Measurements from ENCODE around the gene FZD1. TPM values are rescaled to one million over a fixed set of nuclear protein-coding genes. Genes with fewer than 3 reads are reported as not detected.

Gene FZD1
- total RNA-seq, 1 experiment from 2014 or later: 0.61 TPM

GRCh38 chr7:91306266-91306665 lies 42.0 kb downstream of the FZD1 start:
- no peak overlapping the region for H3K23ac ChIP-seq (ENCODE audit: insufficient read length, low read depth, low read length)
- no peaks in the 10 kb centered on the region for H3K9me3 Mint-ChIP-seq
- no peaks in the 10 kb centered on the region for H3K27me3 ChIP-seq (ENCODE audit: insufficient read depth, low read length)

More at GRCh38 chr7:91306266-91306665, 42.0 kb downstream of the FZD1 start:
- Mint-ChIP-seq H3K4me3 (no peak overlapping the region), H3K4me1 (peaks cover 12 to 25% of the 10 kb centered on the region in 2 experiments), H3K27ac (no peak overlapping the region), H3K27me3 (ENCODE audit: low read depth) (no peaks in the 10 kb centered on the region), H3K36me3 (ENCODE audit: insufficient read depth in 1 of 3, low read depth in 3 of 3) (no peaks in the 10 kb centered on the region)
- Histone ChIP-seq H3K9ac (ENCODE audit: extremely low read depth, insufficient read length, low read length) (no peak overlapping the region), H3K79me2 (ENCODE audit: insufficient read depth, low read length) (no peaks in the 10 kb centered on the region), H2BK20ac (ENCODE audit: low read depth, low read length, poor library complexity, severe bottlenecking) (no peak overlapping the region), H3K56ac (ENCODE audit: insufficient read length, low read depth, low read length) (no peak overlapping the region), H2BK12ac (ENCODE audit: insufficient read length, low read depth, low read length) (no peak overlapping the region), H4K8ac (replicated peaks; ENCODE audit: insufficient read length, low read depth, low read length) (no peak overlapping the region), H3K4me1 (ENCODE audit: insufficient read depth, low read length) (no peaks in the 10 kb centered on the region; the same call in 1 of the 2 replicates), H3K23me2 (ENCODE audit: insufficient read length, low read depth, low read length, poor library complexity, severe bottlenecking) (no peaks in the 10 kb centered on the region), H3T11ph (ENCODE audit: low read length) (no peak overlapping the region), H3K4me2 (ENCODE audit: insufficient read depth, insufficient read length, low read length) (no peak overlapping the region), H2AK5ac (ENCODE audit: insufficient read length, low read length) (no peak overlapping the region), H2AFZ (ENCODE audit: low read length) (no peak overlapping the region), H4K20me1 (ENCODE audit: control insufficient read depth, insufficient read depth, insufficient read length) (no peaks in the 10 kb centered on the region), H4K5ac (ENCODE audit: insufficient read length, low read depth, low read length) (no peak overlapping the region), H2BK5ac (ENCODE audit: insufficient read length, low read length) (no peak overlapping the region), H2BK120ac (ENCODE audit: low read depth, low read length, poor library complexity, severe bottlenecking) (no peak overlapping the region), H3K9me3 (ENCODE audit: control insufficient read depth, low read depth, low read length) (no peaks in the 10 kb centered on the region), H3K14ac (ENCODE audit: insufficient read depth, low read length) (no peak overlapping the region), H3K79me1 (ENCODE audit: insufficient read depth, low read depth, low read length, poor library complexity, severe bottlenecking) (no peaks in the 10 kb centered on the region), H3K18ac (ENCODE audit: insufficient read length, low read depth, low read length) (no peak overlapping the region), H4K91ac (ENCODE audit: insufficient read length, low read depth, low read length) (no peak overlapping the region), H3K4ac (ENCODE audit: low read depth, low read length) (no peak overlapping the region), H3K27ac (ENCODE audit: insufficient read length, low read depth, low read length) (no peak overlapping the region), H2BK15ac (ENCODE audit: low read depth, low read length) (no peak overlapping the region)
- DNase-seq: no peak
- no peak for TF ChIP-seq CTCF (conservative IDR thresholded peaks at IDR 0.05)
- WGBS (ENCODE audit: extremely low coverage, insufficient read length, low lambda C conversion rate): no CpG with 5 or more reads among the region's 2 CpGs
